NCI-H524 treated with DMSO at 0.1 percent for 48 hours (cell line): ENCODE measurements around the gene APOO.
"Not testable (repeated sequence)": the region's sequence is repeated elsewhere in the genome, so short reads cannot be mapped to it uniquely, and the experiment has no call there.

Experiments used
- DNase-seq: peaks from one replicate; lab custom pipeline; 2025; lab: John Stamatoyannopoulos, UW

The APOO gene

DNA sequence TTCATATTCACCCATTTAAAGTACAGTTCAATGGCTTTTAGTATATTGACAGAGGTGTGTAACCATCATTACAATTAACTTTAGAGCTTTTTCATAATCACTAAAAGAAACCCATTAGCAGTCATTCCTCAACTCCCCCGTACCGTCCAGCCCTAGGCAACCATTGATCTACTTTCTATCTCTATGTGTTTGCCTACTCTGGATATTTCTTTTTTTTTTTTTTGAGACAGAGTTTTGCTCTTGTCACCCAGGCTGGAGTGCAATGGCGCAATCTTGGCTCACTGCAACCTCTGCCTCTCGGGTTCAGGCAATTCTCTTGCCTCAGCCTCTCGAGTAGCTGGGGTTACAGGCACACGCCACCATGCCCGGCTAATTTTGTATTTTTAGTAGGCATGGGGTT lies 48.5 kb downstream of the APOO start:
- DNase-seq, result not testable (repeated sequence)

DNA sequence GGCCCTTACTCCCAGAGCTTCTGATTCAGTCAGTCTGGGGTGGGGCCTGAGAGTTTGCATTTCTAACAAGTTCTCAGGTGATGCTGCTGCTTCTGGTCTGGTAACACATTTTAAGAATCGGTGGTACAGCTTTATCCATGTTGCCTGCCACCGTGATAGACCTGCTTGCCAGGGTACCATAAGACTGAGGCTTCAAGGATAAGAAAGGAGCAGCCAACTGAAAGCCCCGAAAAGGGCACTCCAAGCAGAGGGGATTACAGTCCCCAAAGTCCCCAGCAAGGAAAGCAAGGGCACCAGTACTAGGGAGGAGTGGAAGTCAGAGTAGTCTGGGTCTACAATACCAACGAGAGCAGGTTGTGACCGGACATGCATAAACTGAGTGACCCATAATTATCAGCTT lies 49.8 kb downstream of the APOO start:
- no peak for DNase-seq

DNA sequence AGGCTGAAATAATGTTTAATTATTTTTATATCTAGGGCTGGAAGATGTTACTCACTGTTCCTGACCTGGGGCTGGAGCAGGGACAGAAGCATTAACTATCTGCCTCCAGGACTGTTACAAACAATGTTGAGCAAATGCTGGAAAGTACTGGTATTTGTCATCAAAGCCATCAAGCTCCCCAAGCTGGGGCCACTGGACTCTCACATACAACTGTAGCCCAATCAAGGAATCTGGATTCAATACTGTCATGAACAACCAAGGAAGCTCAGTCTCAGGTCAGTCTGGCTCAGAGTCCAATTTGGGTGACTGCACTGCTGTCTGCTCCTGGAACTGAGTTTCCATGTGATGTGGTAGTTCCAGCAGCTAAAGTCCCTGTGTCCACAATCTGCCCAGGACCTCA lies 50.4 kb downstream of the APOO start:
- no peak for DNase-seq

GRCh38 chrX:23855569-23855968 lies 52.2 kb downstream of the APOO start:
- DNase-seq, result no peak

DNA sequence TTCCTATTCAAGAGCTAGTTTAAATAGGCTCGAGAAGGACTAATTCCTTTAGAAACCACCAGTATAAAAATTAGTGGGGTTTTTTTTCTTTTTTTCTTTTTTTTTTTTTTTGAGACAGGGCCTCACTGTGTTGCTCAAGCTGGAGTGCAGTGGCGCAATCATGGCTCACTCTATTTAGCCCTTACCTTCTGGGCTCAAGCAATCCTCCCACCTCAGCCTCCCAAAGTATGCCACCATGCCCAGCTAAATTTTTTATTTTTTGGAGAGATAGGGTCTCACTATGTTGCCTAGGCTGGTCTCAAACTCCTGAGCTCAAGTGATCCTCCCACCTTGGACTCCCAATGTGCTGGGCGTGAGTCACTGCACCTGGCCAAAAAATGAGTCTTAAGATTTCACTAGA lies 52.8 kb downstream of the APOO start:
- DNase-seq, result no peak

DNA sequence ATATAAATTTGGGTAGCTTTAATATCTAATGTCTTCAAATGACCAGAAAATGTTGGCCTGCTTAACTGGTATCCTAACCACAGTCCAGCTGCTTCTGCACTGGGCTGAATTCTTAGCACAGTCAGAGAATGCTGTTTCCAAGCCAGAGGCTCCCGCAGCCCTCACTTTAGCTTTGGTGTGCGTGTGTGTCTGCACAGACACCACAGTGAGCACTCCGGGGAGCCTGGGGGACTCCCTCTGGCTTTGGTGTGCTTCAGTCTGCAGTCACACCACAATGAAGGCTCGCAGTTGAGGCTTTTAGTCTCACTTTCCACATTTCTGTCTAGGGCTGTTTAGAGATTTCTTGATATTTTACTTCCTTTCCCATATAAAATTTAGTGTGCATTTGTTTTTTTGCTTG lies 53.6 kb downstream of the APOO start:
- no peak for DNase-seq

GRCh38 chrX:23851544-23851943 lies 56.2 kb downstream of the APOO start:
- DNase-seq, result no peak

DNA sequence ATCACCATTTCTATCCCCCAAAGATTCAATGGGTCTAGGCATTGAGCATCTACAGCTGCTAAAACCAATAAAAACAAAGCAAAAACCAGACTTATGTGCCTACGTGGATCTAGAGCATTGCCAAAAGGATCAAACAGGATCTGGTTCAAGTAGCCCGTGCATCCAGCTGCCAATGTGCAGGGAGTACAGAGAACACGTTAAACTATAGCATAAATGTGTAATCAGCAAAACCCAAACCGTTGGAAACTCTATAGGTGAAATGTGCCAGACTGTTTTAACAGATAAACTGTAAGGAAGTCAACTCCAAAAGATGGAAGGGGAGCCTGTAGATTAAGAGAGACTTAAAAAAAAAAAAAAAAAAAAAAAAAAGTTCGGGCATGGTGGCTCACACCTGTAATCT lies 58.5 kb downstream of the APOO start:
- no peak for DNase-seq

GRCh38 chrX:23845351-23845817 lies 62.4 kb downstream of the APOO start:
- DNase-seq, result no peak

DNA sequence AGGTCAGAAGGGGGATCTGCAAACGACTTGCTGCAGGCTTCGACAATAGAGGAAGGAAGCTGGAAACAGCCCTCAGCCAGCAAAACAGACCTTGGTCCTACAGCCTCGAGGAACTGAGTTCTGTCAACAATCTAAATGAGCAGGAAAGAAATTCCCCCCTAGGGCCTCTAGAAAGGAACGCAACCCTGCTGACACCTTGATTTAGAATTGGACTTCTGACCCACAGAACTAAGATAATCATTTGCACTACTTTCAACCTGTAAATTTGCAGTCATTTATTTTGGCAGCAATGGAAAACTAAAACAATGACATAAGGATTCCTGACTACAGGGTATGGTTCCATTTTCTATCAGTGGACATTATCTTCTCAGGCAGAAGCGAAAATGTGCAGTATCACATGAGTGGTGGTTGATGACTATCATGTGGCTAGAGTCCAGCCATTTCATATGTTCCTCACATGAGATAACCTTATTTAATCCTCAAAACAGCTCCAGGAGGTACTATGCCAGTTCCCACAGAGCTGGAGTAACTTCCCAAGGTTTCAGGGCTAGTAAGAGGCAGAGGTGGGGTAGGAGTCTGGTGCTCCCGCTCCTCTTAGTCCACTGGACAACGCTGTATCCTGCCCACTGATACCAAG lies 63.1 kb downstream of the APOO start:
- no peak for DNase-seq

DNA sequence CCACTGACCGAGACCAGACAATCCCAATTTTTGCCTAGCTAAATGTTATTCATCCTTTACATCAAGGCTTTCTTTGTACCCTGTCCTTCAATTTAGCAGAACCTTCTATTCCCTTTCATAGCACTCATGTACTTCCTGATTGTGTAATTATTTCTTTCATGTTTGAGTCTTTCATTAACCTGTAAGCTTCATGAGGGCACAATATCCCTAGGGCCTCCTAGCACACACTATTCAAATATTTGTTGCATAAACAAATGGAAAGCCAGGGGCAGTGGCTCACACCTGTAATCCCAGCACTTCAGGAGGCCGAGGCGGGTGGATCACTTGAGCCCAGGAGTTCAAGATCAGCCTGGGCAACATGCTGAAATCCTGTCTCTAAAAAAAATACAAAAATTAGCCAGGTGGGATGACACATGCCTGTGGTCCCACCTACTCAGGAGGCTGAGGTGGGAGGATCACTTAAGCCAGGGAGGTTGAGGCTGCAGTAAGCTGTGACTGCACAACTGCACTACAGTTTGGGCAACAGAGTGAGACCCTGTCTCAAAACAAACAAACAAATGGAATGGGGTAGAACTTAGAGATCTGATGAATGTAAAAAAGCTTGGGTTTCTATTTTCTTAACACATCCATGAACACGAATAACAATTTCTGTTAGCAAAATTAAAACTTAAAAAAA lies 65.8 kb downstream of the APOO start:
- no peak for DNase-seq

- DNase-seq, result no peak
Observed at GRCh38 chrX:23840674-23841073, 67.1 kb downstream of the APOO start.

DNA sequence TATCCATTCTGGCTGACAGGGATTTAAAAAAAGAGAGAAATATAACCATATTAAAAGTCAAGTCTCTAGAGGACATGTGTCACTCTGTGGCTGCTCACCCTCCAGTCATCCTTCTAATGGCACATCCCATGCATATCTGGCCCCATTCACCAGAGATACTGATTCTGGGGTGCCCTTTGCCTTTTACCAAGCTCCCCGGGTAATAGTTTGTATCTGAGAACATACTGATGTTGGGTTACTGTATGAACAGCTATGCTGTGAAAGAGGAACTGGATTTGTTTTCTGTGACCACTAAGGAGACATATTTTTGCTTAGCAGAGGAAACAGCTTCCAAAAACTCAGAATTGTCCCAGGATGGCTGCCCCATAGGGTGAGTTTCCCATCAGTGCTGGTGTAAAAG lies 68.8 kb downstream of the APOO start:
- no peak for DNase-seq

- no peak for DNase-seq
Observed at GRCh38 chrX:23832721-23833120, 75.0 kb downstream of the APOO start.

DNA sequence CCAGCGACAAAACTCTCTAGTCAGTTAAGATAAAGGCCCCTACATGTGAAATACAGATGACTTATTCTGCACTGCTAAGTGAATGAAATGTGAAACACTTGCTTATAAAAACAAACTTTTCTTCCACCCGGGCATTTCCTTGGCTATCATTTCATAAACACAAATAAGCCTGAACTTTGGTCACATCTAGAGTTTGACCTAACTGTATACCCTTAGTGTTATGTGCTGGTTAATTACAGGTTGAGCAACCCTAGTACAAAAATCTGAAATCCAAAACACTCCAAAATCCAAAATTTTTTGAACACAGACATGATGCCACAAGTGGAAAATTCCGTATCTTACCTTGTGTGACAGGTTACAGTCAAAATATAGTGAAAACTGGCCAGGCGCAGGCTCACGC lies 78.9 kb downstream of the APOO start:
- DNase-seq, result no peak

- DNase-seq, result peak; percentile 55
Observed at GRCh38 chrX:23826653-23827052, 81.1 kb downstream of the APOO start.

- DNase-seq, result no peak
Observed at GRCh38 chrX:23826216-23826615, 81.5 kb downstream of the APOO start.

DNA sequence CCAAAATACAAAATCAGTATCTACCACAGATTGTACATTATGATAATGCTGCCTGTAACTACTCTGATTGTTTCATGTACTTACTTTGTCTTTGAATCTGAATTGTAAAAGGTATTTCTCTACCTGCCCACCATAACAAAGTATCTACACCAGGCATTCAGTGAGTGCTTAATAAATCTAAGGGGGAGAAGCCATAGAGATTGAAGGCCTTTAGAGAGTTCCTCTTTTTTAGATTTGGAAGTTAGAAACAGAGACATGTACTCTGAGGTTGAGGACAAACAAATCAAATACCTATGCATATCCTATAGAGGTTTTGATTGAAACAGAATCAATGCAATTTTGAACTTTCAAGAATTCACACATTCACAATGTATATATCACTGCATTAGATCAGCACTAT lies 82.1 kb downstream of the APOO start:
- no peak for DNase-seq

GRCh38 chrX:23822841-23823240 lies 84.9 kb downstream of the APOO start:
- DNase-seq, result no peak

- DNase-seq, result no peak
Observed at GRCh38 chrX:23822397-23822796, 85.3 kb downstream of the APOO start.

DNA sequence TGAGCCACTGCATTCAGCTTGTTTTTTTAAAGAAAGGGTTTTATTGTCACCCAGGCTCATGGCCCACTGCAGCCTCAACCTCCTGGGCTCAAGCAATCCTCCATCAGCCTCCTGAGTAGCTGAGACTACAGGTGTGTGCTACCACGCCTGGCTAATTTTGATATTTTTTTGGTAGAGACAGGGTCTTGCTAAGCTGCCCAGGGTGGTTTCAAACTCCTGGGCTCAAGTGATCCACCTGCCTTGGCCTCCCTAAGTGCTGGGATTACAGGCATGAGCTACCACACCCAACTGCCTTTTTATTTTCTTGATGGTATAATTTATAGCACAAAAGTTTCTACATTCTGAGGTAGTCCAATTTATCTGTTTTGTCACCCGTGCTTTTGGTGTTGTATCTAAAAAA lies 85.9 kb downstream of the APOO start:
- no peak for DNase-seq

DNA sequence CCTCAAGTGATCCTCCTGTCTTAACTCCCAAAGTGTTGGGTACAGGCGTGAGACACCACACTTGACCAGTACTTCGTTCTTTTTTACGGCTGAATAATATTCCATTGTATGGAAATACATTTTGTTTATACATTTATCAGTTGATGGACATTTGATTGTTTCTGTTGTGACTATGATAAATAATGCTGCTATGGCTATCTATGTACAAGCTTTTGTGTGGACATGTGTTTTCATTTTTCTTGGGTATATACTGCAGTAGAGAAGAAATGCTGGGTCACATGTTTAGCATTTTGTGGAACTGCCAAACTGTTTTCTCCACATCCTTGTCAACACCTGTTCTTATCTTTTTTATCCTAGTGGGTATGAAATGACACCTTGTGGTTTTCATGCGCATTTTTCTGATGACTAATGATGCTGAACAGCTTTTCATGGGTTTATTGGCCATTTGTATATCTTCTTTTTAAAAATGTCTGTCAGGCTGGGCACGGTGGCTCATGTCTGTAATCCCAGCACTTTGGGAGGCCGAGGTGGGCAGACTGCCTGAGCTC lies 87.4 kb downstream of the APOO start:
- no peak for DNase-seq

GRCh38 chrX:23819385-23820234 lies 88.1 kb downstream of the APOO start:
- DNase-seq, result no peak
